GM12878 (cell line): ENCODE data around the gene M1AP. TPM values are rescaled to one million over a fixed set of nuclear protein-coding genes. Genes with fewer than 3 reads are reported as not detected.

Experiments
- BCL11A ChIP-seq: IDR thresholded peaks from 2 replicates; pipeline ENCODE4 v1.6.1; 2011; ENCODE audit warnings: low read depth, low read length
- BRCA1 ChIP-seq: IDR thresholded peaks from 2 replicates; pipeline ENCODE4 v1.6.1; 2011; ENCODE audit warnings: low read depth, low read length, improper control_type of control experiment
- CBX3 ChIP-seq: fragments of 200-600 bp; sonication (generic); IDR thresholded peaks from 2 replicates; pipeline ENCODE4 v1.6.1; 2016; ENCODE audit warnings: low read depth, borderline replicate concordance
- CHD2 ChIP-seq: IDR thresholded peaks from 2 replicates; pipeline ENCODE4 v1.6.1; 2011; ENCODE audit warnings: low read depth, low read length, improper control_type of control experiment, borderline replicate concordance
- CHD4 ChIP-seq: fragments of 200-600 bp; sonication (generic); IDR thresholded peaks from 2 replicates; pipeline ENCODE4 v1.6.1; 2016; ENCODE audit warnings: mild to moderate bottlenecking
- GATAD2B ChIP-seq: fragments of 450-650 bp; conservative IDR thresholded peaks from 2 replicates; pipeline ENCODE4 v1.6.1; 2017; ENCODE audit warnings: low read depth, mild to moderate bottlenecking, moderate library complexity
- HDAC2 ChIP-seq: fragments of 200-600 bp; sonication (generic); IDR thresholded peaks from 2 replicates; pipeline ENCODE4 v1.6.1; 2017
- IRF3 ChIP-seq: fragments of 450-650 bp; IDR thresholded peaks from 2 replicates; pipeline ENCODE4 v1.6.1; 2014; ENCODE audit warnings: mild to moderate bottlenecking
- MYC ChIP-seq: IDR thresholded peaks from 2 replicates; pipeline ENCODE4 v1.6.1; 2011; ENCODE audit warnings: mild to moderate bottlenecking, low read length, moderate library complexity, inconsistent platforms; ENCODE audit not compliant: insufficient read depth, insufficient replicate concordance, insufficient read length, severe bottlenecking
- NFIC ChIP-seq: IDR thresholded peaks from 2 replicates; pipeline ENCODE4 v1.6.1; 2012; ENCODE audit warnings: low read depth, mild to moderate bottlenecking, inconsistent platforms, low read length, moderate library complexity
- NFYB ChIP-seq: IDR thresholded peaks from 2 replicates; pipeline ENCODE4 v1.6.1; 2011; ENCODE audit warnings: low read depth, mild to moderate bottlenecking, low read length, improper control_type of control experiment, moderate library complexity; ENCODE audit not compliant: insufficient read depth
- NR2C2 ChIP-seq: IDR thresholded peaks from 2 replicates; pipeline ENCODE4 v1.6.1; 2011; ENCODE audit warnings: borderline replicate concordance, low read depth; ENCODE audit not compliant: control insufficient read depth, insufficient read length
- POLR2A ChIP-seq: IDR thresholded peaks from 2 replicates; pipeline ENCODE4 v1.6.1; 2011; ENCODE audit warnings: low read depth, mild to moderate bottlenecking, low read length
- RCOR1 ChIP-seq: conservative IDR thresholded peaks from 2 replicates; pipeline ENCODE4 v1.6.1; 2012; ENCODE audit warnings: low read depth, low read length, improper control_type of control experiment
- RELB ChIP-seq: fragments of 450-650 bp; IDR thresholded peaks from 2 replicates; pipeline ENCODE4 v1.6.1; 2017; ENCODE audit warnings: low read depth, mild to moderate bottlenecking, moderate library complexity
- RFX5 ChIP-seq: IDR thresholded peaks from 2 replicates; pipeline ENCODE4 v1.6.1; 2011; ENCODE audit warnings: low read depth, low read length, improper control_type of control experiment
- SMAD5 ChIP-seq: IDR thresholded peaks from 2 replicates; pipeline ENCODE4 v1.6.1; 2016; ENCODE audit warnings: antibody characterized with exemption, low read depth
- USF1 ChIP-seq: IDR thresholded peaks from 2 replicates; pipeline ENCODE4 v1.6.1; 2011; ENCODE audit warnings: borderline replicate concordance, low read depth, mild to moderate bottlenecking, moderate library complexity, mixed read lengths, low read length; ENCODE audit not compliant: insufficient read depth; ENCODE audit errors: extremely low read length
- ZNF622 ChIP-seq: fragments of 450-650 bp; IDR thresholded peaks from 2 replicates; pipeline ENCODE4 v1.6.1; 2017; ENCODE audit warnings: mild to moderate bottlenecking, inconsistent platforms
- polyA plus RNA-seq, 11 experiments: library from polyadenylated mRNA; depleted of rRNA in 4 of 11; unstranded in 6 of 11; stranded (reverse) in 5 of 11; fragments of >200 nt; fragmentation: Nextera tagmentation in 4 of 11; fragmentation: Illumina TruSeq in 1 of 11; extraction: Ambion mirVana in 4 of 11; extraction: Trizol in 1 of 11; gene quantifications; 1 replicate in 1 of 11; 2 replicates in 10 of 11; pipeline versions ENCODE4 v1.2.1 to v1.2.3, GENCODE V29; 2011 to 2016; ENCODE audit warnings: inconsistent platforms in 2 of 11, missing spikeins in 2 of 11, low read depth in 1 of 11
- total RNA-seq, 4 experiments: library from RNA; depleted of rRNA in 3 of 4; stranded (reverse); fragments of >200 nt in 3 of 4; fragmentation: Illumina TruSeq in 1 of 4; extraction: Trizol in 1 of 4; gene quantifications; 2 replicates each; pipeline versions ENCODE4 v1.2.1 to v1.2.3, GENCODE V29; 2013 to 2021
- TF ChIP-seq, protein P1 (sequence below), 3 experiments: IDR thresholded peaks in 2 of 3; conservative IDR thresholded peaks in 1 of 3; 2 replicates each; pipeline ENCODE4 v1.5.1; 2011; ENCODE audit warnings: low read depth in 3 of 3, low read length in 3 of 3, mild to moderate bottlenecking in 3 of 3, control low read depth in 2 of 3, moderate library complexity in 2 of 3, inconsistent platforms in 1 of 3, mixed read lengths in 1 of 3; ENCODE audit not compliant: control insufficient read depth in 2 of 3, insufficient read depth in 1 of 3; ENCODE audit errors: extremely low read depth in 1 of 3
- TF ChIP-seq, protein P2 (sequence below): fragments of 450-650 bp; IDR thresholded peaks from 2 replicates; pipeline ENCODE4 v1.6.1; 2016; ENCODE audit warnings: mild to moderate bottlenecking
- TF ChIP-seq, protein P3 (sequence below): IDR thresholded peaks from 2 replicates; pipeline ENCODE4 v1.6.1; 2011; ENCODE audit warnings: borderline replicate concordance, low read depth, mild to moderate bottlenecking, moderate library complexity, low read length; ENCODE audit not compliant: insufficient read depth, poor library complexity, severe bottlenecking

M1AP gene
- total and polyA plus RNA-seq, 10 of the 15 experiments (the other 5 are each of a cell fraction or from before 2014, with no cell fraction given) = 0.04 to 0.32 (median 0.16) TPM; not detected in 4

DNA sequence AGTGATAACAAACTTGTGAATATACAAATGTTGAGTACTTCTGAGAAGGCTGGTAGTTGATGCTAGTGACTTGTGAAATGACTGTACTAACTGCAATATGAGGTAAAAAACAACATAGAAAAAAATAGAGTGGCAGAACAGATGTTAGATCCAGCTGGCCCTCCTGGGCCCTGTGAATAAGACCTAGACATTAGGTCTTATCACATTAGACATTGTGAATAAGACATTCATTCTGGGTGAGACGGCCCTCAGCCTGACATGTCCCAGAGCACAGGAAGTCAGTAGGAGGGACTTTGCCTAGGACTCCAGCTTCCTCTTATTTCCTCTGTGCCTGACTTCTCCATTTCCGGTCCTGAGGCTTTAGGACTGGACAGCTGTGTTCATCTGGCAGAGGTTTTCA, 70.7 kb downstream of the M1AP start (continued):
- TF ChIP-seq, protein P1, sequence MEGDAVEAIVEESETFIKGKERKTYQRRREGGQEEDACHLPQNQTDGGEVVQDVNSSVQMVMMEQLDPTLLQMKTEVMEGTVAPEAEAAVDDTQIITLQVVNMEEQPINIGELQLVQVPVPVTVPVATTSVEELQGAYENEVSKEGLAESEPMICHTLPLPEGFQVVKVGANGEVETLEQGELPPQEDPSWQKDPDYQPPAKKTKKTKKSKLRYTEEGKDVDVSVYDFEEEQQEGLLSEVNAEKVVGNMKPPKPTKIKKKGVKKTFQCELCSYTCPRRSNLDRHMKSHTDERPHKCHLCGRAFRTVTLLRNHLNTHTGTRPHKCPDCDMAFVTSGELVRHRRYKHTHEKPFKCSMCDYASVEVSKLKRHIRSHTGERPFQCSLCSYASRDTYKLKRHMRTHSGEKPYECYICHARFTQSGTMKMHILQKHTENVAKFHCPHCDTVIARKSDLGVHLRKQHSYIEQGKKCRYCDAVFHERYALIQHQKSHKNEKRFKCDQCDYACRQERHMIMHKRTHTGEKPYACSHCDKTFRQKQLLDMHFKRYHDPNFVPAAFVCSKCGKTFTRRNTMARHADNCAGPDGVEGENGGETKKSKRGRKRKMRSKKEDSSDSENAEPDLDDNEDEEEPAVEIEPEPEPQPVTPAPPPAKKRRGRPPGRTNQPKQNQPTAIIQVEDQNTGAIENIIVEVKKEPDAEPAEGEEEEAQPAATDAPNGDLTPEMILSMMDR (IDR thresholded peaks at IDR 0.05 in 2 of 3, conservative IDR thresholded peaks at IDR 0.05 in 1 of 3; ENCODE audit: control insufficient read depth in 2 of 3, extremely low read depth in 1 of 3, insufficient read depth in 1 of 3, low read depth in 3 of 3, low read length in 3 of 3) = no peak
- TF ChIP-seq POLR2A (no peak), RFX5 (no peak), RELB (no peak), NFIC (no peak), HDAC2 (no peak), GATAD2B (no peak), CHD4 (no peak), CBX3 (no peak), SMAD5 (0 out of 2 replicates have a peak, but pooled peaks have one; percentile 35), BRCA1 (no peak), CHD2 (no peak), NR2C2 (no peak), RCOR1 (no peak), ZNF622 (no peak), NFYB (no peak), BCL11A (no peak), IRF3 (no peak), MYC (no peak), USF1 (no peak)
- TF ChIP-seq, protein P2, sequence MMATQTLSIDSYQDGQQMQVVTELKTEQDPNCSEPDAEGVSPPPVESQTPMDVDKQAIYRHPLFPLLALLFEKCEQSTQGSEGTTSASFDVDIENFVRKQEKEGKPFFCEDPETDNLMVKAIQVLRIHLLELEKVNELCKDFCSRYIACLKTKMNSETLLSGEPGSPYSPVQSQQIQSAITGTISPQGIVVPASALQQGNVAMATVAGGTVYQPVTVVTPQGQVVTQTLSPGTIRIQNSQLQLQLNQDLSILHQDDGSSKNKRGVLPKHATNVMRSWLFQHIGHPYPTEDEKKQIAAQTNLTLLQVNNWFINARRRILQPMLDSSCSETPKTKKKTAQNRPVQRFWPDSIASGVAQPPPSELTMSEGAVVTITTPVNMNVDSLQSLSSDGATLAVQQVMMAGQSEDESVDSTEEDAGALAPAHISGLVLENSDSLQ = peak; percentile 56
- TF ChIP-seq, protein P3, sequence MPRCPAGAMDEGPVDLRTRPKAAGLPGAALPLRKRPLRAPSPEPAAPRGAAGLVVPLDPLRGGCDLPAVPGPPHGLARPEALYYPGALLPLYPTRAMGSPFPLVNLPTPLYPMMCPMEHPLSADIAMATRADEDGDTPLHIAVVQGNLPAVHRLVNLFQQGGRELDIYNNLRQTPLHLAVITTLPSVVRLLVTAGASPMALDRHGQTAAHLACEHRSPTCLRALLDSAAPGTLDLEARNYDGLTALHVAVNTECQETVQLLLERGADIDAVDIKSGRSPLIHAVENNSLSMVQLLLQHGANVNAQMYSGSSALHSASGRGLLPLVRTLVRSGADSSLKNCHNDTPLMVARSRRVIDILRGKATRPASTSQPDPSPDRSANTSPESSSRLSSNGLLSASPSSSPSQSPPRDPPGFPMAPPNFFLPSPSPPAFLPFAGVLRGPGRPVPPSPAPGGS = no peak
